NCI-H510A (cell line): ENCODE measurements around the gene KRTAP4-5.
"Not testable (repeated sequence)": the region's sequence is repeated elsewhere in the genome, so short reads cannot be mapped to it uniquely, and the experiment has no call there.

Experiments used
- DNase-seq: peaks from one replicate; lab custom pipeline; 2025; lab: John Stamatoyannopoulos, UW

KRTAP4-5 gene

DNA sequence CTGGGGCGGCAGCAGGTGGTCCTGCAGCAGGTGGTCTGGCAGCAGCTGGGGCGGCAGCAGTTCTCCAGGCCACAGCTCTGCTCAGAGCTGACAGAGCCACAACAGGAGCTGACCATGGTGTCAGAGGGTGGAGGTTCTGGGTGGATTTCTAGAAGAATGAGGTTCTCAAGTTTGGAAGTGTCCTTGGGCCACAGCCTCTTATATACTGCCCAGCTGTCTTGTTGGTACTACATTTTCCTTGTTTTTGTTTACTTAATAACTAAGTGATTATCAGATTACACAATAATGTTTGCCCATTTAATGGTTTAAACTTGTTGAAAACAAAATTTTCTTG, at the start of gene KRTAP4-5:
TSS of gene KRTAP4-5 (minus strand) at position 174 of the 334 bp plus-strand sequence. CDS start at position 116, 58 bp downstream.
- DNase-seq = no peak

DNA sequence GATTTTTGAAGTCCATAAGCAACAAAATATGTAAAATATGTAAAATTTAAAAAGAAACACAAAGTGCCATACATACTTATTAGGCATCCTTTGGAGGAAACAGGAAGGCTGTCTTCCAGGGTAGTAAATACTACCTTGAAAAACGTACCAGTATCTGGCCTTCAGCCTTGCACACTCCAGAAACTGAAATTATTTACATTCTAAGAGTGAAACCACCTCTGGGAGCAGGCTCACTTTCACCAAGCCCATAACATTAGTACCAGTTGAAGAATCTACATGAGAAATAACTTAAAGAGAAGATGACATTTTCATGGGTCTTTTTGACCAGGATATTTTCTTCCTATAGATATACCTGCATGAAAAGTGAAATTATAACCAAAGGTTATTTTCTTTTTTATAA, 46.4 kb upstream of the KRTAP4-5 start:
- no peak for DNase-seq

DNA sequence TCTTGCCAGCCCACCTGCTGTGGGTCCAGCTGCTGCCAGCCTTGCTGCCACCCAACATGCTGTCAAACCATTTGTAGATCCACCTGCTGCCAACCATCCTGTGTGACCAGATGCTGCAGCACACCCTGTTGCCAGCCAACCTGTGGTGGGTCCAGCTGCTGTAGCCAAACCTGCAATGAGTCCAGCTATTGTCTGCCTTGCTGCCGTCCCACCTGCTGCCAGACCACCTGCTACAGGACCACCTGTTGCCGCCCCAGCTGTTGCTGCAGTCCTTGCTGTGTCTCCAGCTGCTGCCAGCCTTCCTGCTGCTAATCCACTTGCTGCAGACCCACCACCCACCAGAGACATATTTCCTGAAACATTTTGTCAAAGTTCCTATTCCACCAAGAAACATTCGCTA, 40.7 kb upstream of the KRTAP4-5 start:
- no peak for DNase-seq

DNA sequence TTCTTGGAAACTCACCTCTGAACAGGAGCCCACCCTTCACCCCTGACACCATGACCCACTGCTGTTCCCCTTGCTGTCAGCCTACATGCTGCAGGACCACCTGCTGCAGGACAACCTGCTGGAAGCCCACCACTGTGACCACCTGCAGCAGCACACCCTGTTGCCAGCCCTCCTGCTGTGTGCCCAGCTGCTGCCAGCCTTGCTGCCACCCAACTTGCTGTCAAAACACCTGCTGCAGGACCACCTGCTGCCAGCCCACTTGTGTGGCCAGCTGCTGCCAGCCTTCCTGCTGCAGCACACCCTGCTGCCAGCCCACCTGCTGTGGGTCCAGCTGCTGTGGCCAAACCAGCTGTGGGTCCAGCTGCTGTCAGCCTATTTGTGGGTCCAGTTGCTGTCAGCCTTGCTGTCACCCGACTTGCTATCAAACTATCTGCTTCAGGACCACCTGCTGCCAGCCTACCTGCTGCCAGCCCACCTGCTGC, 40.3 kb upstream of the KRTAP4-5 start, which contains the start of gene KRTAP9-1:
TSS of gene KRTAP9-1 (plus strand) at position 51 of the 482 bp plus-strand sequence. CDS start at position 51, 0 bp downstream.
- DNase-seq = not testable (repeated sequence)

DNA sequence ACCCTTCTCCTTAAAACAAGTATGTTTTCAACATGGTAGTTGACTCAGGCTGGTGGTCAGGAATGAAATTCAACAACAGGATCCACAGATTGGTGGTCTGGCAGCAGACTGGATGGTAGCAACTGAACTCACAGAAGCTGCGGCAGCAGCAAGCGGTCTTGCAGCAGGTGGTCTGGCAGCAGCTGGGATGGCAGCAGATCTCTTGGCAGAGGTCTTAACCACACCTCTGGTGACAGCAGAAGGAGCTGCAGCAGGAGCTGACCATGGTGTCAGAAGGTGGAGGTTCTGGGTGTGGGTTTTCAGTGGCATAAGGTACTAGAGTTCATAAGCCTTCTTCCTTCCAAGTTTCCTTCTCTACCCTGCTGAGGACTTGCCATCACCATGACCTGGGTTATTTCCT, 37.2 kb upstream of the KRTAP4-5 start:
- no peak for DNase-seq

DNA sequence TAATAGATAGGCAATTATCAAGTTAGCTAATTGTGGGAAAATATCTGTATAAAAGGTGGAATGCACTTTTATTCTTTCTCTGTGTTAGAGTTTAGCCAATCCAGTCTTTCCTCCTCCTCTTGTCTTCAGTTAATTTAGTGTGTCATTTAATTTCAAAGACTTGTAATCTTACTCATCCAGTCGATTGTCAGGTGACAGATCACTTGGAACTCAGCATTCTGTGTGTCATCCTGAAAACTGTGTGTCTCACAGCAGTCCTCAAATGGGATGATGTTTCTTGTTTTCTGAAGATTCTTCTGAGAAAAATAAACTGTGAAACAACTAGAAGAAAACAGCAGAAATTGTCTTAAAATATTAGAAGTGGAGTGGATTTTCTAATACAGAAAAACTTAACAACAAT, 35.4 kb upstream of the KRTAP4-5 start:
- no peak for DNase-seq

DNA sequence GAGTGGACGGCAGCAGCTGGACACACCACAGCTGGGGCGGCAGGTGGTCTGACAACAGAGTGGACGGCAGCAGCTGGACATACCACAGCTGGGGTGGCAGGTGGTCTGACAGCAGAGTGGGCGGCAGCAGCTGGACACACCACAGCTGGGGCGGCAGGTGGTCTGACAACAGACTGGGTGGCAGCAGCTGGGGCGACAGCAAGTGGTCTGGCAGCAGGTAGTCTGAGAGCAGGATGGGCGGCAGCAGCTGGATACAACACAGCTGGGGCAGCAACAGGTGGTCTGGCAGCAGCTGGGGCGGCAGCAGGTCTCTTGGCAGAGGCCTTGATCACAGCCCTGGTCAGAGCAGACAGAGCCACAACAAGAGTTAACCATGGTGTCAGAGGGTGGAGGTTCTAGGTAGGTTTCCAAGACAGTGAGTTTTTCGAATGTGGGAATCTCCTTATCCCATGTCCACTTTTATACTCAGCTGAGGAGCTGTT, 34.9 kb upstream of the KRTAP4-5 start, which contains the start of gene KRTAP4-1:
TSS of gene KRTAP4-1 (minus strand) at position 432 of the 482 bp plus-strand sequence. CDS start at position 375, 57 bp downstream.
- no peak for DNase-seq

DNA sequence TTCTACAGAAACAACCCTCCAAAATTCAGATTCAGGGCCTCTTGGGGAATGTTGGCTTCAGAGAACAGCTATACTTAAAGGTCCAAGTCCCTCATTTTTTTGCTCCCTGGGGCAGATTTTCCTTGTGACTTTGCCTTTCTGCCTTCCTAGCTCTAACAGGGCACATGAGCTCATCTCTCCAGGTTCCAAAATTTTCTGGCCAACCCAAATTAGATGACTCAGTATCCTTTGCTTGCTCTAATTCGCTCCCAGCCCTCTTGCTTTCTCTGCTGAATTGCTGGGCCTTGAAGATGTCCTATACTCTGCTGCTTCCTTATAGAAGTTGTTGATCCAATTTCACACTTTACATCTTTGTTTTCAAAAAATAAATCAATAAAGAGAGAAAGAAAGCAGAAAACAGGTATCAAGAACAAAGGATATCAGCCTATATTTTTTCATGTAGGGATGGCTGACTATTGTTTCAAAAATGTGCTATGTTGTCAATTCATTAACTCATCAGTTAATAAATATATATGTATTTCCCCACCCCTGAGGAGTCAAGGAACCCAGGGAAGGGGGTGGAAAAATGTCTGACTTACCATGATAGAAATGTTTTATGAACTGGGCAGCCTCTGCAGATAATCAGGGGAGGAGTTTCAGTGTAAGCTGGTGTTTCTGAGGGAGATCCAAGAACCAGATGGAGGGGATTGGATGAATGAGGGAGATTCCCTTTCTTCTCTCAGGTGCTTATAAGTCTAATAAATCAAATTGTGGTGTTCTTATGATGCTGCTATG, 29.4 kb upstream of the KRTAP4-5 start:
- DNase-seq = no peak

DNA sequence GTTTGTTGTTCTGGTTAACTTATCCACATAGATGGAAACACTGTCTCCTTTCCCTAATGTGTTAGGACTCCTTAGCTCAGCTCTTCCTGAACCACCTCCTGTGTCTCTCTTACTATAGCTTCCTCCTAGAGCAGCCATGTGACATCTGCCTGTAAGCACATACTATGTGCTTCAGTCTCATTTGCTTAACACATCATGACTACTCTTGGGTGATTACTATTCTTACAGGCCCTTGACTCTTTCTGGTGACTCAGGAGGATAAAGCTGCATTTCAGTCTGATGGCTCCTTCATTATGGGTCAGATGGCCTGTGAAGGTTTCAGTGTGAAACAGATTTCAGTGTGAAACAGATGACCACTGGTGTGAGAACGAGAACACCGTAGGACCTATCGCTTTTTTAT, 28.7 kb upstream of the KRTAP4-5 start:
- no peak for DNase-seq

DNA sequence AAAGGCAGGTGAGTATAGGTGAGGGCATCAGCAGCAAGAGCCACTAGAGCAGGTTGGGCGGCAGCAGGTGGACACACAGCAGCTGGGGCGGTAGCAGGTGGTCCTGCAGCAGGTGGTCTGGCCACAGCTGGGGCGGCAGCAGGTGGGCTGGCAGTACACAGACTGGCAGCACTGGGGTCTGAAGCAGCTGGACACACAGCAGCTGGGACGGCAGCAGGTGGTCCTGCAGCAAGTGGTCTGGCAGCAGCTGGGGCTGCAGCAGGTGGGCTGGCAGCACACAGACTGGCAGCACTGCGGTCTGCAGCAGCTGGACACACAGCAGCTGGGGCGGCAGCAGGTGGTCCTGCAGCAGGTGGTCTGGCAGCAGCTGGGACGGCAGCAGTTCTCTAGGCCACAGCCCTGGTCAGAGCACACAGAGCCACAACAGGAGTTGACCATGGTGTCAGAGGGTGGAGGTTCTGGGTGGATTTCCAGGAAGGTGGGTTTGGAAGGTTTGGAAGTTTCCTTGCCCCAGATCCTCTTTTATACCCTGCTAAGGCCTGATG, 28.2 kb upstream of the KRTAP4-5 start, which contains the start of gene KRTAP4-2:
TSS of gene KRTAP4-2 (minus strand) at position 495 of the 545 bp plus-strand sequence. CDS start at position 438, 57 bp downstream.
- no peak for DNase-seq

DNA sequence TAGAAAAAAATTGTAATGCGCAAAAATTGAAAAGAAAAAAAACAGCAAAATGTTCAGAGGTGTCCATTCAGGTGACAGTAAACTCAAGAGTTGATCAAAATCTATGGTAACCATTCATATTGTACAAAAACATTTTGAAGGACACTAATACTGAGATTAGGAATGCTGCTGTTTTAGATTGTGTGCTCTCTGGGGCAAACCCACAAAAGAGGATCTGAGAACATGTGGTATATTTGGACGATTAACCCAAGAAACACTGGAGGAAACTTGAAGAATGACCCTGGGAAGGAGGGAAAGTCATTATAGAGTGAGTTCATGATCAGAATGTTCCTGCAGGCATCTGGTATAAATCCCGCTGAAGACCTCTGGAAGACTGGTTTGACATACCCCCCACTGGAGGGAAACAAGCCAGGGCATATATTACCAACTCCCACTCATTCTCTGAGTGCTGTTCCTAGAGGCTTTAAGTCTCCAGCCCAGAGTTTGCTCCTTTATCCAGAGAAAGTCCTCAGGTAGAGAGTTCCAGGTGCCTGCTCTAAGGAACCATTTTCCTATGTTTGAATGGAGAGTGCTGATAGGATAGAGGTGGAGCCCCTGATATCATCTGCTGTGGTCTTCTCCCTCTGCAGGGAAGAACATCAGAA, 27.2 kb upstream of the KRTAP4-5 start:
- no peak for DNase-seq

DNA sequence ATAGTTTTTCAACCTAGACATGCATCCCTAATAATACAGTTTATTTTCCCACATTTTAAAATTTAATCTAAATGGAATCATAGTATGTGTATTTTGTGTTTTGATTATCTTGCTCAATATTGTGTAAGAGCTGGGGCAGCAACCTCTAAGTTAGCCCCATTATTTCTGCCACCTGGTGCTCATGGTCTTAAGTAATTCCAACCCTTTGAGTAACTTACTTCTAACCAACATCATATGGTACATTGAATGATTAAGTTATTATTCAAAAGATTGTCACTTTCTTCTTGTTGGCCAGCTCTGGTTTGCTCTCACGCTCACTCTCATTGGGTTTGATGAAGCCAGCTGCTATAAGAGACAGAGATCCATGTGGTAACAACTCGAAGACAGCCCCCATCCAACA, 22.3 kb upstream of the KRTAP4-5 start:
- DNase-seq = no peak

DNA sequence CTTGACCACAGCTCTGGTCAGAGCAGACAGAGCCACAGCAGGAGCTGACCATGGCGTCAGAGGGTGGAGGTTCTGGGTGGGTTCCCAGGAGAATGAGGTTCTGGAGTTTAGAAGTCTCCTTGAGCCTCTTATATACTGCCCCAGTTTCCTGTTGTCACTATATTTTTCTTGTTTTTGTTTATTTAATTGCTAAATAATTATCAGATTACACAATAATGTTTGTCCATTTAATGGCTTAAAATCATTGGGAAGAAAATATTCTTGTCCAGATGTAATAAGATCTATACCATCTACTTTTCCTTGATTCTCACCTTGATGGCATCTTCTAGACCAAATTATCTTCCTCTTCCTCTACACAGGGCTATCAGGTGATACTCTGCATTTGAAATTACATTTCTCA, 18.5 kb upstream of the KRTAP4-5 start, which contains the start of gene KRTAP4-3:
TSS of gene KRTAP4-3 (minus strand) at position 101 of the 400 bp plus-strand sequence. CDS start at position 52, 49 bp downstream.
- DNase-seq = no peak

DNA sequence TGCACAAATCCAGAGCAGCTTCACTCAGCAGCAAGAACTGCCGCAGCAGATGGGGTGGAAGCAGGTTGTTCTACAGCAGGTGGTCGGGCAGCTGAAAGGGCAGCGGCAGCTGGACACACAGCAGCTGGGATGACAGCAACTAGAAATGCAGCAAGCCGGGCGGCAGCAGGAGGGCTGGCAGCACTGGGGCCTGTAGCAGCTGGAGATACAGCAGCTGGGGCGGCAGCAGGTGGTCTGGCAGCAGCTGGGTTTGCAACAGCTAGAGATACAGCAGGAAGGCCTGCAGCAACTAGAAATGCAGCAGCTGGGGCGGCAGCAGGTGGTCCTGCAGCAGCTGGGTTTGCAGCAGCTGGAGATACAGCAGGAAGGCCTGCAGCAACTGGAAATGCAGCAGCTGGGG, 17.9 kb upstream of the KRTAP4-5 start:
- DNase-seq = no peak

DNA sequence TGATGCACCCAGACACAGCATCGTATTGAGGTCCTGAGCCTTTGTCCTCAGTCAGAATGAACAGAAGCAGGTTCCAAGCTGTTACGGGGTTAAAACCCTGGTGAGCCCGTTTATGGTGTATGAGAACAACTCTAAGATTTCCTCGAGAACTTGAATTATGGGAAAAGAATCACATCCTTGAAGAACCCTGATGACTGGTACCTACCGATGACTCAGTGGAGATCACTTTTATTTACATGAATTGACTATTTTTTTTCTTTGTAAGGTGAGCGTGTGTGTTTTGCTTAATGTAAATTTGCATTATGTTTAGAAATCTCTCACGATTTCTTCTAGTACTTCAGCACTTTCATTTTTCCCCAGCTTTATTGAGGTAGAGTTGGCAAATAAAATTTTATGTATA, 14.2 kb upstream of the KRTAP4-5 start:
- DNase-seq = no peak

DNA sequence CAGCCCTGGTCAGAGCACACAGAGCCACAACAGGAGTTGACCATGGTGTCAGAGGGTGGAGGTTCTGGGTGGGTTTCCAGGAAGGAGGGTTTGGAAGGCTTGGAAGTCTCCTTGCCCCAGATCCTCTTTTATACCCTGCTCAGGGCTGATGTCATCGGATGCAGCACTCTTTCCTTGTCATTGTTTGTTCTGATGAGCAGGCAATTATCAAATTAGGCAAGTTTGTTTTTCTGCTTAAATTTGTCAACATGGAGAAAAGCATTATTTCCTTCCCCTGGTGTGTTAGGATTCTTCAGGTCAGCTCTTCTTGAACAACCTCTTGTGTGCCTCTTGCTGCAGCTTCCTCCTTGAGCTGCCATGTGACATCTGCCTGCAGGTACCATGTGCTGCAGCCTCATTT, 11.0 kb upstream of the KRTAP4-5 start, which contains the start of gene KRTAP4-4:
TSS of gene KRTAP4-4 (minus strand) at position 101 of the 400 bp plus-strand sequence. CDS start at position 44, 57 bp downstream.
- no peak for DNase-seq

DNA sequence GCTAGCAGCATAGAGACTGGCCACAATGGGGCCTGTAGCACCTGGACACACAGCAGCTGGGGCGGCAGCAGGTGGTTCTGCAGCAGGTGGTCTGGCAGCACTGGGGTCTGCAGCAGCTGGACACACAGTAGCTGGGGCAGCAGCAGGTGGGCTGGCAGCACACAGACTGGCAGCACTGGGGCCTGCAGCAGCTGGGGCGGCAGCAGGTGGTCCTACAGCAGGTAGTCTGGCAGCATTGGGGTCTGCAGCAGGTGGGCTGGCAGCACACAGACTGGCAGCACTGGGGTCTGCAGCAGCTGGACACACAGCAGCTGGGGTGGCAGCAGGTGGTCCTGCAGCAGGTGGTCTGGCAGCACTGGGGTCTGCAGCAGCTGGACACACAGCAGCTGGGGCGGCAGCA, 10.6 kb upstream of the KRTAP4-5 start:
- DNase-seq = not testable (repeated sequence)

DNA sequence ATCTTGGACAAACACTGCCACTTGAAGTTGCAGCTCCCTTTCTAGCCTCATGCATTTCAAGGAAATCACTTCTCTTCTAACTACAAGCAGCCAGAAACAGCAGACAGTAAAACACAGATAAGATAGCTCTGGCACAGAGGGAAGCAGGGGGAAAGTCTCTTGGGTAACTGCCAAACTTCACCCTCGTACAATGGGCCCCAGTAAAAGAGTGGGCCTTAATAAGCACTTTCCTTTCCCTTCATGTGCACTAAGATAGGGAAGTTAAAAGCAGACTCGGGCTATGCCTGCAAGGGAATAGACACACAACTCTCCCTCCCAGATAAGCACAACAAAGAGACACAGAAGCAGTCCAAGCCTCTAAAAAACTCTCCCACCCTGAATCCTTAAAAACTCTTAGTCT, 4.2 kb upstream of the KRTAP4-5 start:
- no peak for DNase-seq

DNA sequence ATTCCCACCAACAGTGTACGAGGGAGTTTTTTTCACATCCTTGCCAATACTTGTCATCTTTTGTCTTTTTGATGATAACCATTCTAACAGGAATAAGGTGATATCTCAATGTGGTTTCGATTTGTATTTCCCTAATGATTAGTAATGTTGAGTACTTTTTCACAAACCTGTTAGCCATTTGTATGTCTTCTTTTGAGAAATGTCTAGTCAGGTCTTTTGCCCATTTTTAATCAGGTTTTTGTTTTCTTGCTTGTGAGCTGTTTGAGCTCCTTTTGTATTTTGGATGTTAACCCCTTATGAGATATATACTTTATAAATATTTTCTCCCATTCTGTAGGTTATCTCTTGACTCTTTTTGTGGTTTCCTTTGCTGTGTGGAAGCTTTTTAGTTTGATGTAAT, 1.9 kb upstream of the KRTAP4-5 start:
- DNase-seq = no peak

DNA sequence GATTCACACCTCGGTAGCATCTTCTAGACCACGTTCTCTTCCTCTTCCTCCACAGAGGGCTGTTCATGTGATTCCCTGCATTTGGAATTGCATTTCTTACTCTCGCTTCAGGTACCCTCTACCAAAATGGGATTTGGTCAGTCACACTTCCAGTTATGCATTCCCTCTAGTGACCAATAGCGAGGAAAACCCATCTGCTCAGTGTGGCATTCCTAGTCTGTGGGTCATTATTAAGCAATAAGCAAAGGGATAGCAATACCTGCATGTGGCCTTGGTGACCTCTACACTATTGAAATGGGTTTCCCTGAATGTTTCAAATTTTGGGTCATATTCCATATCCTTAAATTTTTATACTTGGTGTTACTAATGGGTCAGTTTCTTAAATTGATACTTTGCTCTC, 401 bp upstream of the KRTAP4-5 start:
- DNase-seq = no peak

DNA sequence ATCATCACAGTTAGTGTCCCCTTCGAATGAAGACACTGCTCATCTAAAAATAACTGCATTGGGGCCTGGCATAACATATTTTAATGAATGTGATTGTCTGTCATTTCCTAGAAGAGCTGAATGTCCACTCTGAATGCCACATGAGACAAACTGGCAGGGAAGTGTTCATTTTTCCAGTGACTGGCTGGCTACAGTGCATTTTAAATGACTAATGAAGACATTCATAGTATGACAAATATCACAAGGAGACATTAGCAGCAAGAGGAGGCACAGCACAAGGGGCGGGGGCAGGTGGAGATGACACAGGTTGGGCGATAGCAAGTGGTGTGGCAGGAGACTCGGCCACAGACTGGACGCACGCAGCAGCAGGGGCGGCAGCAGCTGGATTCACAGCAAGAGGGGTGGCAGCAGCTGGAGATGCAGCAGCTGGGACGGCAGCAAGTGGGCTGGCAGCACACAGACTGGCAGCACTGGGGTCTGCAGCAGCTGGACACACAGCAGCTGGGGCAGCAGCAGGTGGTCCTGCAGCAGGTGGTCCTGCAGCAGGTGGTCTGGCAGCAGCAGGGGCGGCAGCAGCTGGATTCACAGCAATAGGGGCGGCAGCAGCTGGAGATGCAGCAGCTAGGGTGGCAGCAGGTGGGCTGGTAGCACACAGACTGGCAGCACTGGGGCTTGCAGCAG, 514 bp downstream of the KRTAP4-5 start:
- not testable (repeated sequence) for DNase-seq
